HG02885 (cell line): ENCODE measurements around the gene GGPS1.
"Not testable (repeated sequence)": the region's sequence is repeated elsewhere in the genome, so short reads cannot be mapped to it uniquely, and the experiment has no call there.

ENCODE experiments used
- ATAC-seq: cut with Tn5 transposase; IDR thresholded peaks from one replicate; pipeline ENCODE4 v1.9.1; 2021; ENCODE audit warnings: mild to moderate bottlenecking; ENCODE audit not compliant: unreplicated experiment, poor library complexity

The GGPS1 gene

GRCh38 chr1:235385633-235386032, 57.3 kb downstream of the GGPS1 start:
- not testable (repeated sequence) for ATAC-seq

- no peak for ATAC-seq
Measured at GRCh38 chr1:235391874-235392273, 63.5 kb downstream of the GGPS1 start.
